Heart right ventricle (tissue), 16 donors: Measurements from ENCODE around the gene SLC6A5. TPM values are rescaled to one million over a fixed set of nuclear protein-coding genes. Genes with fewer than 3 reads are reported as not detected.

ENCODE experiments used
- ATAC-seq, 8 donors: fragments of 200-7000 bp; cut with Tn5 transposase; one replicate each; pipeline ENCODE4 v1.9.1; 2020; ENCODE audit warnings: mild to moderate bottlenecking in 8 of 8, moderate library complexity in 8 of 8, moderate number of reproducible peaks in 1 of 8
- DNase-seq, 2 donors: peaks; one replicate each; pipeline ENCODE4 v3.0.0-alpha.2; 2020
- H3K27ac ChIP-seq, 10 donors: fragments of 200-600 bp; sonication (generic) in 2 of 10; one replicate each; pipeline versions ENCODE4 v1.5.0 to v1.8.0; 2020 to 2022; ENCODE audit warnings: mild to moderate bottlenecking in 3 of 10
- H3K27me3 ChIP-seq, 7 donors: fragments of 200-600 bp; one replicate each; pipeline ENCODE4 v1.8.0; 2021 to 2022; ENCODE audit warnings: mild to moderate bottlenecking in 2 of 7
- H3K36me3 ChIP-seq, 9 donors: fragments of 200-600 bp; sonication (generic) in 1 of 9; one replicate each; pipeline versions ENCODE4 v1.5.0 to v1.8.0; 2020 to 2022; ENCODE audit warnings: mild to moderate bottlenecking in 2 of 9
- H3K4me1 ChIP-seq, 9 donors: fragments of 200-600 bp; sonication (generic) in 1 of 9; one replicate each; pipeline versions ENCODE4 v1.5.0 to v1.8.0; 2020 to 2022; ENCODE audit warnings: mild to moderate bottlenecking in 4 of 9
- H3K4me3 ChIP-seq, 10 donors: fragments of 200-600 bp; sonication (generic) in 2 of 10; one replicate each; pipeline versions ENCODE4 v1.5.0 to v1.8.0; 2020 to 2022; ENCODE audit warnings: mild to moderate bottlenecking in 7 of 10, moderate library complexity in 2 of 10
- H3K9me3 ChIP-seq, 11 donors: fragments of 200-600 bp in 10 of 11; sonication (generic) in 2 of 11; one replicate each; pipeline versions ENCODE4 v1.5.0 to v1.8.0; 2013 to 2022; ENCODE audit warnings: mild to moderate bottlenecking in 2 of 11, control low read depth in 1 of 11, moderate library complexity in 1 of 11
- CTCF ChIP-seq, 9 donors: fragments of 200-600 bp; sonication (generic) in 2 of 9; IDR thresholded peaks; one replicate each; pipeline versions ENCODE4 v1.5.0 to v1.8.0; 2021 to 2022; ENCODE audit warnings: antibody characterized with exemption in 9 of 9, mild to moderate bottlenecking in 5 of 9, moderate library complexity in 1 of 9
- WGBS, 2 donors: extraction: QIAGEN DNeasy Blood & Tissue Kit; methylation state at CpG; one replicate each; pipeline ENCODE4 v1.1.7; 2013; ENCODE audit warnings: inconsistent platforms in 1 of 2; 5-methylcytosine and 5-hydroxymethylcytosine counted together
- intact Hi-C, 10 donors: fragments of 100-400 bp; cut with DNase I; formaldehyde crosslinking; loops; one replicate each; pipeline versions ENCODE4 v1.11.1 to v1.14.2; 2022
- polyA plus RNA-seq, 2 donors: library from polyadenylated mRNA; stranded (reverse); fragments of 200-250 nt; gene quantifications; one replicate each; pipeline ENCODE4 v1.2.3, GENCODE V29; 2013
- total RNA-seq, 10 donors: library from RNA; stranded (reverse); fragmentation: NEBNext Ultra II Directional in 3 of 10; extraction: Animal tissue kit (Norgen Biotek cat#: 25700) in 3 of 10; gene quantifications; one replicate each; pipeline versions ENCODE4 v1.2.1 to v1.2.4, GENCODE V29; 2021 to 2023
- donor health status: Arrhythmogenic right ventricular cardiomyopathy.
- donor health status: ischemic (EF 13 %, LVEDD 7.1; RV severe dilation, severe dysfunction).
- donor health status: healthy with polysubstance abuse.
- donor health status: DM: no; HTN: yes; CAD: no.
- donor health status: DM: no; HTN: no; CAD: no.
- donor health status: ischemic (EF 25% LVEDD 6.9; RV normal size, moderate dysfunction).
- donor health status: ischemic (EF 25% LVEDD 5.7; RV mildly dilated, moderate dysfunction).
- donor health status: healthy.
- donor health status: DM: yes; HTN: yes; CAD: no.
- donor health status: Ischemic cardiomyopathy.
- donor health status: ischemic (EF 35%, LVEDD 5.7; RV mildly dilated, moderate dysfunction).
- donor health status: nonischemic (EF 11% LVEDD 7.7; RV severe dilation, severe dysfunction).
- donor health status: DM: yes; HTN: yes; CAD: no.
- donor health status: PGD.
- donor health status: ischemic (EF 29% LVEDD 5.4; RV normal size, mild dysfunction).
- donor health status: nonischemic (EF 23%, LVEDD 6.1; RV moderate dilation, normal function).

The SLC6A5 gene
- total and polyA plus RNA-seq, 12 donors = not detected

- ATAC-seq (no peak), DNase-seq (no peak)
- 0 to 1% methylated on average over 60 of the region's 60 CpGs for WGBS, 2 donors
- Histone ChIP-seq H3K4me3 (peak overlapping the region in 7 of 10 donors; percentile 10 to 42 (median 24)), H3K9me3 (no peaks in the 10 kb centered on the region), H3K4me1 (peaks cover 0 to 14% (median 5%) of the 10 kb centered on the region in 9 donors), H3K27me3 (peaks cover 10 to 97% (median 81%) of the 10 kb centered on the region in 7 donors), H3K27ac (no peak overlapping the region), H3K36me3 (no peaks in the 10 kb centered on the region)
- TF ChIP-seq CTCF (IDR thresholded peaks at IDR 0.05) = no peak
- intact Hi-C loops = no loop called here
Measured at GRCh38 chr11:20669820-20670684, 70.6 kb downstream of the SLC6A5 start.

GRCh38 chr11:20670932-20671403 lies 71.6 kb downstream of the SLC6A5 start:
- no peak overlapping the region for H3K27ac ChIP-seq
- intact Hi-C loops = no loop called here
- H3K27me3 ChIP-seq = peaks cover 10 to 97% (median 81%) of the 10 kb centered on the region in 7 donors
- H3K9me3 ChIP-seq = no peaks in the 10 kb centered on the region
- DNase-seq (no peak), ATAC-seq (no peak)
- no peak overlapping the region for H3K4me3 ChIP-seq
- H3K4me1 ChIP-seq = peaks cover 0 to 14% (median 5%) of the 10 kb centered on the region in 9 donors
- no peaks in the 10 kb centered on the region for H3K36me3 ChIP-seq
- no peak for TF ChIP-seq CTCF (IDR thresholded peaks at IDR 0.05)
- WGBS, 2 donors = 3 to 4% methylated on average over 21 of the region's 21 CpGs

- DNase-seq (no peak), ATAC-seq (no peak)
- Histone ChIP-seq H3K4me3 (no peak overlapping the region), H3K4me1 (peaks cover 0 to 14% (median 5%) of the 10 kb centered on the region in 9 donors), H3K9me3 (no peaks in the 10 kb centered on the region), H3K27ac (no peak overlapping the region), H3K27me3 (peaks cover 10 to 97% (median 75%) of the 10 kb centered on the region in 7 donors), H3K36me3 (no peaks in the 10 kb centered on the region)
- 16 to 24% methylated on average over 6 of the region's 6 CpGs for WGBS, 2 donors
- TF ChIP-seq CTCF (IDR thresholded peaks at IDR 0.05) = peak in 1 of 9 donors; percentile 11
- intact Hi-C loops = no loop called here
Measured at GRCh38 chr11:20671856-20672546, 72.6 kb downstream of the SLC6A5 start.

GRCh38 chr11:20672575-20672974 lies 73.2 kb downstream of the SLC6A5 start:
- peak in 6 of 9 donors; percentile 9 to 50 (median 30) for TF ChIP-seq CTCF (IDR thresholded peaks at IDR 0.05)
- Histone ChIP-seq H3K27ac (no peak overlapping the region), H3K4me1 (peaks cover 0 to 14% (median 5%) of the 10 kb centered on the region in 9 donors), H3K36me3 (no peaks in the 10 kb centered on the region), H3K27me3 (peaks cover 10 to 95% (median 69%) of the 10 kb centered on the region in 7 donors), H3K4me3 (no peak overlapping the region), H3K9me3 (no peaks in the 10 kb centered on the region)
- 6 to 10% methylated on average over 2 of the region's 2 CpGs for WGBS, 2 donors
- intact Hi-C loops = no loop called here
- no peak for DNase-seq
- no peak for ATAC-seq
